Endodermal cell (in vitro differentiated cells): Measurements from ENCODE around the gene JAZF1. TPM values are rescaled to one million over a fixed set of nuclear protein-coding genes. Genes with fewer than 3 reads are reported as not detected.

Experiments used
- DNase-seq: peaks from one replicate; pipeline ENCODE4 v3.0.0-alpha.2; 2017
- H3K27ac ChIP-seq: 2 replicates; pipeline ENCODE4 v1.5.1; 2013; ENCODE audit warnings: mild to moderate bottlenecking, low read depth, low read length, moderate library complexity
- H3K27me3 ChIP-seq: 2 replicates; pipeline ENCODE4 v1.6.1; 2013; ENCODE audit warnings: mild to moderate bottlenecking, low read length, moderate library complexity; ENCODE audit not compliant: insufficient read depth, control insufficient read depth, poor library complexity, severe bottlenecking
- H3K36me3 ChIP-seq: 2 replicates; pipeline ENCODE4 v1.7.0; 2013; ENCODE audit warnings: mild to moderate bottlenecking, low read length, moderate library complexity; ENCODE audit not compliant: control insufficient read depth, insufficient read depth
- H3K4me1 ChIP-seq: one replicate; pipeline ENCODE4 v1.7.0; 2013; ENCODE audit warnings: low read length; ENCODE audit not compliant: control insufficient read depth, insufficient read depth
- H3K4me3 ChIP-seq: 2 replicates; pipeline ENCODE4 v1.5.1; 2013; ENCODE audit warnings: mild to moderate bottlenecking, low read length, moderate library complexity
- H3K9ac ChIP-seq: 2 replicates; pipeline ENCODE4 v1.6.1; 2013; ENCODE audit warnings: mild to moderate bottlenecking, low read length, moderate library complexity; ENCODE audit not compliant: poor library complexity, severe bottlenecking; ENCODE audit errors: extremely low read depth
- H3K9me3 ChIP-seq: 2 replicates; pipeline ENCODE4 v1.6.1; 2013; ENCODE audit warnings: mild to moderate bottlenecking, low read length, moderate library complexity; ENCODE audit not compliant: control insufficient read depth
- H3K27ac Mint-ChIP-seq: 2 replicates; pipeline ENCODE4 v1.8.0; 2020; ENCODE audit warnings: mixed read lengths
- H3K27me3 Mint-ChIP-seq: 2 replicates; pipeline ENCODE4 v1.8.0; 2021; ENCODE audit warnings: mild to moderate bottlenecking, mixed read lengths; ENCODE audit not compliant: insufficient read depth
- H3K36me3 Mint-ChIP-seq: 2 replicates; pipeline ENCODE4 v1.8.0; 2020; ENCODE audit warnings: low read depth, mixed read lengths
- H3K4me1 Mint-ChIP-seq: 2 replicates; pipeline ENCODE4 v1.8.0; 2020; ENCODE audit warnings: mixed read lengths
- H3K4me3 Mint-ChIP-seq: 2 replicates; pipeline ENCODE4 v1.8.0; 2020; ENCODE audit warnings: mild to moderate bottlenecking, moderate library complexity, mixed read lengths
- H3K9me3 Mint-ChIP-seq: 2 replicates; pipeline ENCODE4 v1.8.0; 2020; ENCODE audit warnings: mild to moderate bottlenecking, mixed read lengths
- CTCF ChIP-seq: fragments of 200-600 bp; sonication (generic); conservative IDR thresholded peaks from 2 replicates; pipeline ENCODE4 v1.5.0; 2021; ENCODE audit warnings: antibody characterized with exemption, mild to moderate bottlenecking
- WGBS, 2 experiments: methylation state at CpG; one replicate each; pipeline versions ENCODE4 v1.1.5 to v1.1.7; 2013; ENCODE audit warnings: missing lambda C conversion rate in 2 of 2, mixed read lengths in 1 of 2; ENCODE audit not compliant: insufficient coverage in 1 of 2, insufficient read length in 1 of 2; 5-methylcytosine and 5-hydroxymethylcytosine counted together
- total RNA-seq, 2 donors: library from RNA; stranded (reverse); fragmentation: NEBNext Ultra II Directional in 1 of 2; extraction: Animal tissue kit (Norgen Biotek cat#: 25700) in 1 of 2; gene quantifications; 2 replicates in 1 of 2; 3 replicates in 1 of 2; pipeline ENCODE4 v1.2.1, GENCODE V29; 2021

Gene JAZF1
- total RNA-seq, 2 donors from 2014 or later: 18.3 to 33.6 TPM

- TF ChIP-seq CTCF: no peak
- peaks cover 19% of the 10 kb centered on the region for H3K4me1 Mint-ChIP-seq
- no peak overlapping the region for H3K27ac ChIP-seq
- peaks cover 8% of the 10 kb centered on the region for H3K9me3 Mint-ChIP-seq
- no peaks in the 10 kb centered on the region for H3K4me1 ChIP-seq
- no peak overlapping the region for H3K9ac ChIP-seq
- H3K36me3 ChIP-seq: no peaks in the 10 kb centered on the region
- H3K27me3 ChIP-seq: no peaks in the 10 kb centered on the region
- no peak for DNase-seq
- no peaks in the 10 kb centered on the region for H3K36me3 Mint-ChIP-seq
- H3K4me3 Mint-ChIP-seq: no peak overlapping the region
- no peak overlapping the region for H3K4me3 ChIP-seq
- WGBS, 2 experiments: 80 to 93% methylated on average over 1 to 3 of the region's 3 CpGs
- no peaks in the 10 kb centered on the region for H3K9me3 ChIP-seq
- H3K27me3 Mint-ChIP-seq: no peaks in the 10 kb centered on the region
- no peak overlapping the region for H3K27ac Mint-ChIP-seq
Observed at GRCh38 chr7:28199021-28199510, 18.5 kb upstream of the JAZF1 start.

- Mint-ChIP-seq H3K9me3 (peaks cover 8% of the 10 kb centered on the region), H3K27ac (no peak overlapping the region), H3K4me1 (peaks cover 28% of the 10 kb centered on the region), H3K4me3 (no peak overlapping the region), H3K27me3 (no peaks in the 10 kb centered on the region), H3K36me3 (no peaks in the 10 kb centered on the region)
- Histone ChIP-seq H3K9me3 (no peaks in the 10 kb centered on the region), H3K4me1 (peaks cover under 1% of the 10 kb centered on the region), H3K36me3 (no peaks in the 10 kb centered on the region), H3K9ac (no peak overlapping the region), H3K4me3 (no peak overlapping the region), H3K27ac (no peak overlapping the region), H3K27me3 (no peaks in the 10 kb centered on the region)
- WGBS, 2 experiments: 60 to 89% methylated on average over 3 to 4 of the region's 4 CpGs
- TF ChIP-seq CTCF: no peak
- no peak for DNase-seq
Observed at GRCh38 chr7:28195910-28196620, 15.5 kb upstream of the JAZF1 start.

- H3K4me1 Mint-ChIP-seq: peaks cover 51% of the 10 kb centered on the region
- TF ChIP-seq CTCF: no peak
- Histone ChIP-seq H3K27ac (no peak overlapping the region), H3K4me1 (peaks cover 16% of the 10 kb centered on the region), H3K9ac (no peak overlapping the region), H3K27me3 (no peaks in the 10 kb centered on the region), H3K4me3 (no peak overlapping the region), H3K9me3 (no peaks in the 10 kb centered on the region), H3K36me3 (no peaks in the 10 kb centered on the region)
- no peak for DNase-seq
- H3K36me3 Mint-ChIP-seq: no peaks in the 10 kb centered on the region
- WGBS, 2 experiments: 87 to 94% methylated on average over 7 of the region's 7 CpGs
- peaks cover 4% of the 10 kb centered on the region for H3K9me3 Mint-ChIP-seq
- no peak overlapping the region for H3K27ac Mint-ChIP-seq
- H3K4me3 Mint-ChIP-seq: no peak overlapping the region
- no peaks in the 10 kb centered on the region for H3K27me3 Mint-ChIP-seq
Observed at GRCh38 chr7:28192786-28193585, 12.4 kb upstream of the JAZF1 start.
